Activated CD8-positive, alpha-beta T cell treated with anti-CD3 and anti-CD28 coated beads, Interleukin-2, amount 10 ng/mL, durations not matched to agents 7 days and 5 days (primary cell): ENCODE results near the gene MAST4. TPM values are rescaled to one million over a fixed set of nuclear protein-coding genes. Genes with fewer than 3 reads are reported as not detected.

ENCODE experiments used
- ATAC-seq: fragments of 150-1000 bp; cut with Tn5 transposase; one replicate; pipeline ENCODE4 v1.10.0; 2021; ENCODE audit warnings: moderate library complexity
- CTCF ChIA-PET: fragments of 350-600 bp; sonication (Branson Sonifier 250); formaldehyde crosslinking; loops from one replicate; lab custom pipeline; 2021; ENCODE audit warnings: antibody characterized with exemption; lab: Charles Lee
- POLR2A ChIA-PET: fragments of 350-600 bp; sonication (Branson Sonifier 250); formaldehyde crosslinking; loops from one replicate; lab custom pipeline; 2021; ENCODE audit warnings: antibody characterized with exemption; lab: Charles Lee
- DNase-seq: peaks from one replicate; pipeline ENCODE4 v3.0.0-alpha.2; 2020
- H3K27ac Mint-ChIP-seq: one replicate; pipeline ENCODE4 v1.8.0; 2021; ENCODE audit warnings: mild to moderate bottlenecking, mixed read lengths
- H3K27me3 Mint-ChIP-seq: one replicate; pipeline ENCODE4 v1.8.0; 2021; ENCODE audit warnings: low read depth, mixed read lengths
- H3K36me3 Mint-ChIP-seq: one replicate; pipeline ENCODE4 v1.8.0; 2021; ENCODE audit warnings: low read depth, mixed read lengths
- H3K4me1 Mint-ChIP-seq: one replicate; pipeline ENCODE4 v1.8.0; 2021; ENCODE audit warnings: low read depth, mixed read lengths
- H3K4me3 Mint-ChIP-seq: one replicate; pipeline ENCODE4 v1.8.0; 2021; ENCODE audit warnings: mild to moderate bottlenecking, mixed read lengths
- H3K9me3 Mint-ChIP-seq: one replicate; pipeline ENCODE4 v1.8.0; 2022; ENCODE audit warnings: mixed read lengths; ENCODE audit not compliant: insufficient read depth
- total RNA-seq, 2 experiments: library from RNA; stranded (reverse); gene quantifications; one replicate each; pipeline ENCODE4 v1.2.3, GENCODE V29; 2021

MAST4 gene
- total RNA-seq, 2 experiments from 2014 or later, result 5.5 to 7.1 TPM

DNA sequence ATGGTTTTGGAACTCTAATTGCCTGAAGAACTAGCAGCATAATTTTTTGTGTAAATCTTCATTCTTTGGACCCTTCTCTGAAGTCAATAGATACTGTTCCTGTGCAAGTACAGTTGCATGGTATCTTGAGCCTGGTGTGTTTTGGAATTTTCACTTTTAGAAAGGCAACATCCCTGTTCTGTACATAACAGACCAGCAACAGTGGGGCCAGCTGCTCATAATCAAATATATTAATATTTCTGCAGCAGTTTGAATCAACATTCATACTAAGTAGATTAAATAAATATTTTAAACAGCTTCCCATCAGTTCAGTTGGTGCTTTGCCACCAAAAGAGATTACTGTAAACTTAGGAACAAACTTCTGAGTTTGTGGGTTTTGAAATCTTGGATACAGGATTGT lies 502.5 kb downstream of the MAST4 start:
- ChIA-PET CTCF (no interaction called here), POLR2A (no interaction called here)
- no peaks in the 10 kb centered on the region for H3K36me3 Mint-ChIP-seq
- no peaks in the 10 kb centered on the region for H3K4me1 Mint-ChIP-seq
- H3K27me3 Mint-ChIP-seq, result no peaks in the 10 kb centered on the region
- DNase-seq, result no peak
- H3K27ac Mint-ChIP-seq, result no peak overlapping the region
- no peak for ATAC-seq
- H3K4me3 Mint-ChIP-seq, result no peak overlapping the region
- H3K9me3 Mint-ChIP-seq, result no peaks in the 10 kb centered on the region

DNA sequence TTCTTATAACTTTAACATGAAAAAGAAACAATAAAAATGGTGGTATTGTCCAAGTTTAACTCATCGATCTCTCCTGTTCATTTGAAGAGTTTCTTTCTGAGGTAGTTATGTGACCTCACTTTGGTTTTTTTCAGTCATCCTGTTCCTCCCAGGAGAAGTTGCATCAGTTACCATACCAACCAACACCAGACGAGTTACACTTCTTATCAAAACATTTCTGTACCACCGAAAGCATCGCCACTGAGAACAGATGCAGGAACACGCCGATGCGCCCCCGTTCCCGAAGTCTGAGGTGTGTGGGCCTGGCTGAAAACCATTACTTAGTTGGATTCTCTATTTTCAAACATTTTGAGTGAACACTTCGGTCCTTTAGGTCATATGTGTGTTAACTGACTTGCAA lies 504.1 kb downstream of the MAST4 start:
- Mint-ChIP-seq H3K36me3 (no peaks in the 10 kb centered on the region), H3K9me3 (no peaks in the 10 kb centered on the region), H3K27ac (no peak overlapping the region), H3K4me3 (no peak overlapping the region), H3K4me1 (no peaks in the 10 kb centered on the region), H3K27me3 (no peaks in the 10 kb centered on the region)
- ChIA-PET POLR2A (no interaction called here), CTCF (no interaction called here)
- DNase-seq (no peak), ATAC-seq (no peak)

DNA sequence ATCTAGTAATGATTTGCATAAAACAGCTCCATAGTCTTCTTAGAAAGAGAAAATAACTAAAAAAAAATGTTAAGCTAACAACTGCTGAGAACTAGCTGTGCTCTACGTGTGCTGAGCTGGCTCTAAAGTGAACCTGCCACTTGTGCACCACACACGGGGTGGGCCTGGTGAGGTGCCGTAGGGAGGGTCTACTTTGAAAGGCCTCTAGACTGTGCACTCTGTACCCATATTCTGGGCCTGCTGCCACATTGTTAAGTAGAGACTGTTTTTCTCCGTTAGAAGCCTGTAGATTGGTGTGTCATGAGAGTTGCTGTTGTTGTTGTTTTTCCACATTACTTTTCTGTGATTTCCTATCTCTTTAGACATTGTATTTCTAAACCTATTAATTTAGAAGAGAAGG lies 506.5 kb downstream of the MAST4 start:
- H3K27ac Mint-ChIP-seq, result no peak overlapping the region
- POLR2A ChIA-PET, result no interaction called here
- CTCF ChIA-PET, result no interaction called here
- ATAC-seq, result no peak
- no peaks in the 10 kb centered on the region for H3K27me3 Mint-ChIP-seq
- no peaks in the 10 kb centered on the region for H3K9me3 Mint-ChIP-seq
- no peak overlapping the region for H3K4me3 Mint-ChIP-seq
- DNase-seq, result no peak
- H3K36me3 Mint-ChIP-seq, result no peaks in the 10 kb centered on the region
- no peaks in the 10 kb centered on the region for H3K4me1 Mint-ChIP-seq

DNA sequence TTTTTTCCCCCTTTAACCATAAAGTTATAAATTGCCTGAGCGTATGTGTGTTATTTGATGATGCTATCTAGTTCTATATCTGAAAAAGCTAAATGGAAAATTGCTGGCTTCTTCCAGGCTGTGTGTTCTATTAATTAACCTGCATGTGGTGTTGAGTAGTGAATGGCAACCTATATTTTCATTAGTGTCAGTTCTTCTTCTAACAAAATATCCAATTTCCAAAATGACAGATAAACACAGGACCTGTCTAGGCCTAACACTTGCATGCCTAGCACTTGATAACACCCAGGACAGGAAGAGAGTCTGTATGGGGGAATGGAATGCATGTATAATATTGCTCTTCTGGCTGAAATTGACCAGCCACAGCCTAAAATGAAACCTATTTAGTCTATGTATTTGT lies 508.7 kb downstream of the MAST4 start:
- CTCF ChIA-PET, result no interaction called here
- DNase-seq, result no peak
- Mint-ChIP-seq H3K4me3 (no peak overlapping the region), H3K36me3 (no peaks in the 10 kb centered on the region), H3K27me3 (no peaks in the 10 kb centered on the region), H3K27ac (no peak overlapping the region), H3K9me3 (no peaks in the 10 kb centered on the region), H3K4me1 (no peaks in the 10 kb centered on the region)
- ATAC-seq, result no peak
- POLR2A ChIA-PET, result no interaction called here

DNA sequence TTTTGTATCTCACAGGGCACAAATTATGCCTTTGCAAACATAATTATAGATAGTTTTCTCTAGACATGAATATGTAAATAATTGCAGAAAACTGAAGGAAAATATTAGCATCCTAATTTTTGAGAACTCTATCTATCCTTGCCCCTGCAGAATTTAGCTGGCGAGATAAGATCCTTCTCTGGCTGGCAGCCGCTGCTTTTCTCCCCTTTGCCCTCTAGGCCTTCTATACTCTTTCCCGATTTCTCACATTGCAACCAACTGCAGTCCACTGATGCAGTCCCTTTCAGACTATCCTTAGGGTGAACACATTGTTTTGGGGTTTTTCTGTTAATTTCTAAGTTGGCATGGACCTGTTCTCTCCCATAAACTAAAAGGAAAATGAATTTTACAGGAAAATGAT lies 509.1 kb downstream of the MAST4 start:
- no peaks in the 10 kb centered on the region for H3K36me3 Mint-ChIP-seq
- POLR2A ChIA-PET, result no interaction called here

DNA sequence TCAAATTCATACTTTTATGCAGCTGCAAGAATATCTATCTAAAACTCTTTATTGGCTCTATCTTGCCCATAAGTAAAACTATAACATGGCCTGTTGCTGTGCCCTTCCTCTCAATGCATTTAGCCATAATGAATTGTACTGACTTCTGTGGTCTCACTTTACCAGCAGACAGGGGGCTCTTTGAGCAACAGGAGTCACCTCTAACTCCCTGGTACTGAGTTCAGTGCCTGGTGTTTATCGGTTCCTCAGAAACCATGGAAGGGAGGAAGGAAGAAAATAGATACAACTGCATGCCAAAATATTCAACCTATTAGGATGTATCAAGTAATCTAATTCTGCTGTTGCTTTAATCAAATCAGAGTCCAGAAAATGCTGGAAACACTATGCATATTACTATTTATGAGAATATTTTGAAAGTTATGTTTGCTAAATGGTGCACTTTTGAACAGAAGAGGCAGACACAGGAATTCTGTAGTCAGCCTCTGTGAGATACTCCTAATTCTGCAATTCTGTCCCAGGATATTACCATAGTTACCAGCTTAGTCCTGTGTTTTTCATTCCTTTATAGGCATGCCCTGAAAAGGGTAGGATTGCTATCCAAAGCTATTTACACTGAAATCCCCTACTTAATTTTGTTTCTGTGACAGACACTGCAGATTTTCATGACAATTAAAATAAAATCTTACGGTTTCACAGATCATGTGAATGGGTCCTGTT lies 510.6 kb downstream of the MAST4 start:
- CTCF ChIA-PET, result no interaction called here
- ATAC-seq (no peak), DNase-seq (no peak)
- Mint-ChIP-seq H3K36me3 (no peaks in the 10 kb centered on the region), H3K9me3 (no peaks in the 10 kb centered on the region), H3K27ac (no peak overlapping the region), H3K4me1 (no peaks in the 10 kb centered on the region), H3K4me3 (no peak overlapping the region), H3K27me3 (no peaks in the 10 kb centered on the region)
- POLR2A ChIA-PET, result no interaction called here

More for the DNA sequence above, 509.1 kb downstream of the MAST4 start:
- H3K4me1 Mint-ChIP-seq, result no peaks in the 10 kb centered on the region
- no peak overlapping the region for H3K4me3 Mint-ChIP-seq
- CTCF ChIA-PET, result no interaction called here
- H3K27me3 Mint-ChIP-seq, result no peaks in the 10 kb centered on the region
- no peaks in the 10 kb centered on the region for H3K9me3 Mint-ChIP-seq
- H3K27ac Mint-ChIP-seq, result no peak overlapping the region
- no peak for ATAC-seq
- DNase-seq, result no peak

DNA sequence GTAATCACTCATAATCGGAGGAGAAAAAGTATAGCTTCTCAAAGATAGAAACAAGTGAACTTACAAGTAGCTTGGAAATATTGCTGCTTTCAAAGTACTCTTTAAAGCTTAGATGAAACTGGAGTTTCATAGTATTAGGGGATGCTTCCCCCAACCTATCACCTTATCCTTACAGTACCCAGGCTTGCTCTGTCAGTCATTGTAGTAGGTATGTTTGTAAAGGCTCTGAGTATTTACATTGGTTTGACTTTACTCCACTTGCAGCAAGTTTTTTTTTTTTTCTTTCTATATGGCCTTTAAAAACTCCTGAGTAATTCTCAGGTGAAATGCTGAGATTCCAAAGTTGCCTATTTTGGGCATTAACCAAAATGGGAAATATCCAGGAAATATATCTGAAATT lies 515.6 kb downstream of the MAST4 start:
- Mint-ChIP-seq H3K4me3 (no peak overlapping the region), H3K4me1 (no peaks in the 10 kb centered on the region), H3K36me3 (no peaks in the 10 kb centered on the region), H3K27me3 (no peaks in the 10 kb centered on the region), H3K9me3 (no peaks in the 10 kb centered on the region), H3K27ac (no peak overlapping the region)
- ChIA-PET POLR2A (no interaction called here), CTCF (interaction anchor here (1.0 kb wide), 1 partner anchor 350 kb away, joined by 4 read pairs; no protein-coding TSS in a partner anchor)
- no peak for ATAC-seq
- no peak for DNase-seq

DNA sequence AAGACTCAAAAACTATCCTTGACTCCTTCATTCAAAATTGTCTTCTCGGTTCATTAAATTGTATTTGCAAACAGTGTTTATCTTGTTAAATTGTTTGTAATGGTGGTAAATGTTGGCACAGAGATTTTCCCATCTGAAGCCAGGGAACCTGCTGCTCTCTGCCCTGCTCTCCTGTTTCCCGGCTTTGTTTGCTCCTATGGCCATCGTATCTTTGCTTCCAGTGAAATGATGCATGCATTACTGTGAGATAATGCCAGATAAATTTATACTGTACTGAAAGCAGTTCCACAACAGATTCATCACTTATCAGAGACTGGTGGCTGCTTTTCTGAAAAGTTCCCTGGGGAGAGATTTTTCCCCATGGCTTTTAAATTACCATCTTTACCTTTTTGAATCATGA lies 519.1 kb downstream of the MAST4 start:
- CTCF ChIA-PET, result no interaction called here

DNA sequence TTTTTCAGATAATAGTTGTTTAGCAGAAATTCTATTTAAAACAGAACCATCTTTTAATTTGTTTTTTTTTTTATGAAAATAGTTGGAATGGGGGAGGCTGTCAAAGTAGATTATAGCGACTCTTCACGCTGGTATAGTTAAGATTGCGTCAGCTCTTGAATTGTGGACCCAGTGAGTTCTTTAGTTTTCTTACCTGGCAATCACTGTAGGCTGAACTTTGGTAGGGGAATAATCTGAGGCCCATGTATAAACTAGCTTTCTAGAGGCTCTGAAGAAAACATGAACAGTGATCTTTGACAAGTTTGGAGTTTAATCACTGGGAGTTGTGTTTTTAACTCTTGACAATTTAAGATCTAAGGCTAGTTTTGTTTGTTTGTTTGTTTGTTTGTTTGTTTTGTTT lies 519.6 kb downstream of the MAST4 start:
- H3K27me3 Mint-ChIP-seq, result no peaks in the 10 kb centered on the region
- DNase-seq (no peak), ATAC-seq (no peak)
- ChIA-PET POLR2A (no interaction called here), CTCF (interaction anchor here (0.7 kb wide), 1 partner anchor 252 kb away, joined by 3 read pairs; no protein-coding TSS in a partner anchor)
- H3K36me3 Mint-ChIP-seq, result no peaks in the 10 kb centered on the region
- no peaks in the 10 kb centered on the region for H3K4me1 Mint-ChIP-seq
- H3K4me3 Mint-ChIP-seq, result no peak overlapping the region
- no peaks in the 10 kb centered on the region for H3K9me3 Mint-ChIP-seq
- no peak overlapping the region for H3K27ac Mint-ChIP-seq

More for the DNA sequence above, 519.1 kb downstream of the MAST4 start:
- no peak for DNase-seq
- no peak for ATAC-seq
- POLR2A ChIA-PET, result no interaction called here
- Mint-ChIP-seq H3K4me3 (no peak overlapping the region), H3K27ac (no peak overlapping the region), H3K4me1 (no peaks in the 10 kb centered on the region), H3K27me3 (no peaks in the 10 kb centered on the region), H3K36me3 (no peaks in the 10 kb centered on the region), H3K9me3 (no peaks in the 10 kb centered on the region)

DNA sequence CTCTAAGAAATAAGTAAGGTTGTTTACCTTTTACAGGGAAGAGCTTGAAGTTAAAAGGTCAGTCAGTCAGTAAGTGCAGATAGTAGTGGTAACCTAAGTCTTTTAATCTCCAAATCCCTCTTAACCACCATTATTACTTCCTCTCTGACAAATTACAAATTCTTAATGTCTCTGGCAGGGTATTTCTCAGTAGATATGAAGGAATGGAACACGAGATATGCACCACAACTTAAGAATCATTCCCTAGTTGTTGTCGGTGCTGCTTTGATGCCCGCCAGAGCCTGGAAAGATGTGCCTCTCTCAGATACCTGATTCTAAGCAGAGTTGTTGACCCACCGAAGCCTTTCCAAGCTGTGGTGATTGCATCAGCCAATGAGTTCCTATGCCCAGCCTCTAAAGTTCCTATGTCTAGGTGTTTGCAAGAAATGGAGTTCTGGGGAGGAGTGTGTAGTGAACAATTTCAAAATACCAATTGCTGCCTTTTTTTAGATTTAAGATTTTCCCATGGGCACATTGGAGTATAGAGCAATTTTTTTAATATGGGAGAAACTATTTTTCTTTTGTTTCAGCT lies 521.9 kb downstream of the MAST4 start:
- no peaks in the 10 kb centered on the region for H3K27me3 Mint-ChIP-seq
- H3K4me3 Mint-ChIP-seq, result no peak overlapping the region
- no peaks in the 10 kb centered on the region for H3K4me1 Mint-ChIP-seq
- ChIA-PET CTCF (no interaction called here), POLR2A (no interaction called here)
- H3K9me3 Mint-ChIP-seq, result no peaks in the 10 kb centered on the region
- H3K27ac Mint-ChIP-seq, result no peak overlapping the region
- DNase-seq (no peak), ATAC-seq (no peak)
- no peaks in the 10 kb centered on the region for H3K36me3 Mint-ChIP-seq

DNA sequence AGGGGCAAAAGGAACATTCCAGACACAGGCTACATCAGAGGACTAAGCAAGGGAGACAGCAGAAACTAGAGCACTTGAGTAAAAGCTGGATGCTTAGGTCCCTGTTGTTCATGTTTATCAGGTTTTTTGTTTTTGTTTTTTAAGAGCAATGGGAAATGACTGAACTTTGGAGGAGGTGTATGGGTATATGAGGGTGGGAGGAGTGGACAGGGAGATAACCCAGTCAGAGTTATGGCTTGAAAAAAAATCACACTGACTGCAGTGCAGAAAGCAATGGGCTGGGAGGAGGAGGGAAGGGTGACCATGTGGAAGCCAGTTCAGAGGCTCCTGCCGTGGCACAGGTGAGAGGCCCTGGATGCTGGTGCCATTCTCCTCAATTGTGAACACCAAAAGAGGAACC lies 522.8 kb downstream of the MAST4 start:
- no peaks in the 10 kb centered on the region for H3K36me3 Mint-ChIP-seq
- H3K27me3 Mint-ChIP-seq, result no peaks in the 10 kb centered on the region
- ATAC-seq (no peak), DNase-seq (no peak)
- no peaks in the 10 kb centered on the region for H3K4me1 Mint-ChIP-seq
- ChIA-PET CTCF (no interaction called here), POLR2A (no interaction called here)
- no peaks in the 10 kb centered on the region for H3K9me3 Mint-ChIP-seq
- H3K4me3 Mint-ChIP-seq, result no peak overlapping the region
- H3K27ac Mint-ChIP-seq, result no peak overlapping the region

DNA sequence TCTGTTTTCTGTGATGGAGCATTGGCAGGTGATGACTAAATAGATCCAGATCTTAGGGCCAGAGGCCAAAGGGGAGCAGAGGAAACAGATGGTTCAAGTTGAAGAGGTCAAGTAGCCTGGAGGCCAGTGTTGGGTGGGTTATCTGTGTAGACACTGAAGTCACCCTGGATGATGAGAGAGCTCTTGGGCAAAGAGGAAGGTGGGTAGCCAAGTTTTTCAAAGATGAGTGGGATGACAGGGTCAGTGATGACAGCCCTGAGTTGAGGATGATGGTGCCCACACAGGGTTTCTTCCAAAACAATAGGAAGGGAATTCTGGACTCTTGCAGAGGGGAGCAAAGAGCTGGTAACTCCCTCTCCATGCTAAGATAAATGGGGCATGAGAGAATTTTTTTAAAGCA lies 523.8 kb downstream of the MAST4 start:
- no peak overlapping the region for H3K27ac Mint-ChIP-seq
- ChIA-PET POLR2A (no interaction called here), CTCF (interaction anchor here (0.8 to 2.2 kb wide), 4 partner anchors 16 to 95 kb away, joined by 3 to 5 read pairs (median 3); no protein-coding TSS in a partner anchor)
- ATAC-seq, result no peak
- no peak for DNase-seq
- H3K36me3 Mint-ChIP-seq, result no peaks in the 10 kb centered on the region
- H3K9me3 Mint-ChIP-seq, result no peaks in the 10 kb centered on the region
- H3K27me3 Mint-ChIP-seq, result no peaks in the 10 kb centered on the region
- no peaks in the 10 kb centered on the region for H3K4me1 Mint-ChIP-seq
- no peak overlapping the region for H3K4me3 Mint-ChIP-seq
